HCT116 (cell line): ENCODE measurements around the gene CCDC148. TPM values are rescaled to one million over a fixed set of nuclear protein-coding genes. Genes with fewer than 3 reads are reported as not detected.

Experiments used
- ATAC-seq: fragments of 200-7000 bp; cut with Tn5 transposase; 2 replicates; pipeline ENCODE4 v1.9.1; 2020; ENCODE audit warnings: mild to moderate bottlenecking, moderate library complexity
- BruUV-seq: library from RNA; stranded (reverse); fragments of 400-500 nt; replicated peaks from 2 replicates; lab custom pipeline; 2021; lab: Mats Ljungman, UMichigan
- CTCF ChIA-PET: fragments of 300-600 bp; sonication (Branson Sonifier 250); formaldehyde crosslinking; loops from one replicate; lab custom pipeline; 2021; ENCODE audit warnings: antibody characterized with exemption; lab: Charles Lee
- POLR2A ChIA-PET: fragments of 300-600, 350-600 bp; sonication (Branson Sonifier 250); formaldehyde crosslinking; loops from one replicate; lab custom pipeline; 2021; ENCODE audit warnings: antibody characterized with exemption; lab: Charles Lee
- RAD21 ChIA-PET, 2 experiments: fragments of 300-600 bp; sonication (Branson Sonifier 250); formaldehyde crosslinking; loops; one replicate each; lab custom pipeline; 2023; ENCODE audit warnings: low total read pairs in 2 of 2; ENCODE audit not compliant: uncharacterized antibody in 2 of 2, unreplicated experiment in 2 of 2, low non-redundant PET in 1 of 2; lab: Charles Lee
- DNase-seq: peaks from one replicate; pipeline ENCODE4 v3.0.0-alpha.2; 2010; ENCODE audit warnings: low read depth, low spot score
- H2AFZ ChIP-seq: fragments of 200-600 bp; shearing (Covaris generic), sonication (generic); 2 replicates; pipeline ENCODE4 v1.6.1; 2017; ENCODE audit warnings: low read depth, mixed run types, mixed read lengths, antibody characterized with exemption, low read length; ENCODE audit not compliant: poor library complexity, severe bottlenecking
- H3K27ac ChIP-seq: 2 replicates; pipeline ENCODE4 v1.5.1; 2012; ENCODE audit warnings: low read depth, low read length
- H3K27me3 ChIP-seq: fragments of 200-600 bp; sonication (generic); 2 replicates; pipeline ENCODE4 v1.6.1; 2016; ENCODE audit warnings: mixed run types, low read length, mixed read lengths; ENCODE audit not compliant: insufficient read depth
- H3K36me3 ChIP-seq, 2 experiments: fragments of 200-500 bp in 1 of 2; fragments of 200-600 bp in 1 of 2; sonication (Bioruptor generic) in 1 of 2; sonication (generic) in 1 of 2; 2 replicates each; pipeline versions ENCODE4 v1.5.1 to v1.6.1; 2014 to 2016; ENCODE audit warnings: low read length in 2 of 2, inconsistent platforms in 1 of 2, mixed read lengths in 1 of 2, mixed run types in 1 of 2; ENCODE audit not compliant: insufficient read depth in 2 of 2, control insufficient read depth in 1 of 2
- H3K4me1 ChIP-seq, 2 experiments: fragments of 200-600 bp in 1 of 2; sonication (generic) in 1 of 2; 2 replicates each; pipeline versions ENCODE4 v1.5.1 to v1.6.1; 2012 to 2017; ENCODE audit warnings: low read length in 2 of 2, inconsistent platforms in 1 of 2, mild to moderate bottlenecking in 1 of 2, mixed read lengths in 1 of 2, mixed run types in 1 of 2, moderate library complexity in 1 of 2; ENCODE audit not compliant: insufficient read depth in 2 of 2, control insufficient read depth in 1 of 2
- H3K4me2 ChIP-seq: fragments of 200-600 bp; sonication (generic); 2 replicates; pipeline ENCODE4 v1.6.1; 2017; ENCODE audit warnings: mixed run types, low read length, mixed read lengths
- H3K4me3 ChIP-seq, 2 experiments: fragments of 200-600 bp in 1 of 2; sonication (generic) in 1 of 2; replicated peaks in 1 of 2; 2 replicates each; pipeline ENCODE4 v1.5.1; 2011 to 2016; ENCODE audit warnings: low read length in 2 of 2, control low read depth in 1 of 2, low read depth in 1 of 2, mild to moderate bottlenecking in 1 of 2, mixed read lengths in 1 of 2, mixed run types in 1 of 2
- H3K79me2 ChIP-seq: fragments of 200-600 bp; sonication (generic); 2 replicates; pipeline ENCODE4 v1.6.1; 2017; ENCODE audit warnings: mild to moderate bottlenecking, mixed run types, low read length, moderate library complexity, mixed read lengths; ENCODE audit not compliant: insufficient read depth
- H3K9ac ChIP-seq: fragments of 200-600 bp; sonication (generic); 2 replicates; pipeline ENCODE4 v1.6.1; 2016; ENCODE audit warnings: low read length, mixed read lengths
- H3K9me2 ChIP-seq: fragments of 200-600 bp; sonication (generic), shearing (Covaris generic); 2 replicates; pipeline ENCODE4 v1.6.1; 2017; ENCODE audit warnings: mixed run types, mild to moderate bottlenecking, moderate library complexity; ENCODE audit not compliant: insufficient read depth
- H3K9me3 ChIP-seq, 2 experiments: fragments of 200-500 bp in 1 of 2; fragments of 200-600 bp in 1 of 2; sonication (Bioruptor generic) in 1 of 2; sonication (generic) in 1 of 2; 2 replicates each; pipeline ENCODE4 v1.6.1; 2014 to 2017; ENCODE audit warnings: low read length in 2 of 2, mixed read lengths in 2 of 2, inconsistent platforms in 1 of 2, low read depth in 1 of 2, mild to moderate bottlenecking in 1 of 2, mixed run types in 1 of 2, moderate library complexity in 1 of 2; ENCODE audit not compliant: control insufficient read depth in 1 of 2, insufficient read depth in 1 of 2
- H4K20me1 ChIP-seq: fragments of 200-600 bp; sonication (generic), shearing (Covaris generic); 2 replicates; pipeline ENCODE4 v1.6.1; 2017; ENCODE audit warnings: mixed run types, mild to moderate bottlenecking, moderate library complexity; ENCODE audit not compliant: insufficient read depth
- JUND ChIP-seq: IDR thresholded peaks from 2 replicates; pipeline ENCODE4 v1.6.1; 2012
- POLR2AphosphoS5 ChIP-seq: IDR thresholded peaks from 2 replicates; pipeline ENCODE4 v1.6.1; 2011; ENCODE audit warnings: mild to moderate bottlenecking, low read depth, low read length, moderate library complexity
- SRF ChIP-seq: IDR thresholded peaks from 2 replicates; pipeline ENCODE4 v1.6.1; 2012; ENCODE audit warnings: low read depth
- YY1 ChIP-seq: IDR thresholded peaks from 2 replicates; pipeline ENCODE4 v1.6.1; 2011; ENCODE audit warnings: low read length, low read depth, moderate library complexity, mild to moderate bottlenecking; ENCODE audit not compliant: insufficient replicate concordance; ENCODE audit errors: extremely low read depth
- ZFX ChIP-seq: fragments of 450-650 bp; IDR thresholded peaks from 2 replicates; pipeline ENCODE4 v1.6.1; 2017
- intact Hi-C: fragments of 100-400 bp; cut with micrococcal nuclease; formaldehyde crosslinking; loops from 2 replicates; pipeline ENCODE4 v1.10.0; 2022
- total RNA-seq: library from RNA; stranded (reverse); gene quantifications from one replicate; pipeline ENCODE4 v1.2.1, GENCODE V29; 2021; ENCODE audit not compliant: unreplicated experiment
- TF ChIP-seq, protein P1 (sequence below): IDR thresholded peaks from 2 replicates; pipeline ENCODE4 v1.6.1; 2012
- TF ChIP-seq, protein P2 (sequence below): IDR thresholded peaks from 2 replicates; pipeline ENCODE4 v1.6.1; 2012; ENCODE audit warnings: low read depth
- TF ChIP-seq, protein P3 (sequence below): IDR thresholded peaks from 2 replicates; pipeline ENCODE4 v1.6.1; 2011; ENCODE audit warnings: mild to moderate bottlenecking, low read length, moderate library complexity; ENCODE audit not compliant: insufficient replicate concordance; ENCODE audit errors: extremely low read depth
- TF ChIP-seq, protein P4 (sequence below), 3 experiments: fragments of 200-600 bp in 1 of 3; sonication (generic) in 1 of 3; IDR thresholded peaks in 2 of 3; conservative IDR thresholded peaks in 1 of 3; 2 replicates each; pipeline ENCODE4 v1.5.1; 2012 to 2017; ENCODE audit warnings: low read depth in 2 of 3, low read length in 2 of 3, antibody characterized with exemption in 1 of 3, borderline replicate concordance in 1 of 3, control low read depth in 1 of 3, mild to moderate bottlenecking in 1 of 3, mixed read lengths in 1 of 3, mixed run types in 1 of 3, moderate library complexity in 1 of 3; ENCODE audit not compliant: insufficient read depth in 1 of 3

CCDC148 gene
- total RNA-seq, 1 experiment from 2014 or later, result 0.59 TPM

DNA sequence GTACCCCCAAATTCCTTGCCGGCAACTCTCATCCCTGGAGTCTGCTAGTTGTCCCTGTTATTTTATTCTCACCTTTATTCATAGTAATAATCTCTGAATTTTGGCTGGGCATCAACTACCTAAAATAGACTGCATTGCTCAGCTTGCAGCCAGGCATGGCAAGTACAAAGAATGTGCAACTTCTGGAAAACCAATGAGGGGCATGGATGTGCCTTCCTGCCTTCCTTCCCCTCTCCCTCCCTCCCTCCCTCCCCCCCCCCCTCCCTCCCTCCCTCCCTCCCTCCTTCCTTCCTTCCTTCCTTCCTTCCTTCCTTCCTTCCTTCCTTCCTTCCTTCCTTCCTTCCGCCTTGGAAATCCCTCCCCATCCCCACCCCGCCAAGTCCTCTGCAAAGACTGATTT lies 162.8 kb downstream of the CCDC148 start:
- ChIA-PET CTCF (no interaction called here), POLR2A (no interaction called here), RAD21 (no interaction called here)
- Histone ChIP-seq H3K4me2 (no peak overlapping the region), H3K4me1 (no peaks in the 10 kb centered on the region), H3K36me3 (no peaks in the 10 kb centered on the region), H3K27me3 (0 out of 2 replicates have a peak, but pooled peaks cover 5% of the 10 kb centered on the region), H3K9ac (no peak overlapping the region), H3K4me3 (no peak overlapping the region), H3K79me2 (no peaks in the 10 kb centered on the region), H4K20me1 (no peaks in the 10 kb centered on the region), H2AFZ (no peak overlapping the region), H3K9me2 (no peaks in the 10 kb centered on the region), H3K9me3 (no peaks in the 10 kb centered on the region)
- intact Hi-C loops, result no loop called here
- no peak for DNase-seq
- no peak for ATAC-seq
- BruUV-seq, result no TSS peak
- no peak for TF ChIP-seq POLR2AphosphoS5
- no peak for TF ChIP-seq JUND
- no peak for TF ChIP-seq SRF
- TF ChIP-seq, protein P1, sequence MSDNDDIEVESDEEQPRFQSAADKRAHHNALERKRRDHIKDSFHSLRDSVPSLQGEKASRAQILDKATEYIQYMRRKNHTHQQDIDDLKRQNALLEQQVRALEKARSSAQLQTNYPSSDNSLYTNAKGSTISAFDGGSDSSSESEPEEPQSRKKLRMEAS, result no peak
- TF ChIP-seq YY1, result no peak
- TF ChIP-seq, protein P2, sequence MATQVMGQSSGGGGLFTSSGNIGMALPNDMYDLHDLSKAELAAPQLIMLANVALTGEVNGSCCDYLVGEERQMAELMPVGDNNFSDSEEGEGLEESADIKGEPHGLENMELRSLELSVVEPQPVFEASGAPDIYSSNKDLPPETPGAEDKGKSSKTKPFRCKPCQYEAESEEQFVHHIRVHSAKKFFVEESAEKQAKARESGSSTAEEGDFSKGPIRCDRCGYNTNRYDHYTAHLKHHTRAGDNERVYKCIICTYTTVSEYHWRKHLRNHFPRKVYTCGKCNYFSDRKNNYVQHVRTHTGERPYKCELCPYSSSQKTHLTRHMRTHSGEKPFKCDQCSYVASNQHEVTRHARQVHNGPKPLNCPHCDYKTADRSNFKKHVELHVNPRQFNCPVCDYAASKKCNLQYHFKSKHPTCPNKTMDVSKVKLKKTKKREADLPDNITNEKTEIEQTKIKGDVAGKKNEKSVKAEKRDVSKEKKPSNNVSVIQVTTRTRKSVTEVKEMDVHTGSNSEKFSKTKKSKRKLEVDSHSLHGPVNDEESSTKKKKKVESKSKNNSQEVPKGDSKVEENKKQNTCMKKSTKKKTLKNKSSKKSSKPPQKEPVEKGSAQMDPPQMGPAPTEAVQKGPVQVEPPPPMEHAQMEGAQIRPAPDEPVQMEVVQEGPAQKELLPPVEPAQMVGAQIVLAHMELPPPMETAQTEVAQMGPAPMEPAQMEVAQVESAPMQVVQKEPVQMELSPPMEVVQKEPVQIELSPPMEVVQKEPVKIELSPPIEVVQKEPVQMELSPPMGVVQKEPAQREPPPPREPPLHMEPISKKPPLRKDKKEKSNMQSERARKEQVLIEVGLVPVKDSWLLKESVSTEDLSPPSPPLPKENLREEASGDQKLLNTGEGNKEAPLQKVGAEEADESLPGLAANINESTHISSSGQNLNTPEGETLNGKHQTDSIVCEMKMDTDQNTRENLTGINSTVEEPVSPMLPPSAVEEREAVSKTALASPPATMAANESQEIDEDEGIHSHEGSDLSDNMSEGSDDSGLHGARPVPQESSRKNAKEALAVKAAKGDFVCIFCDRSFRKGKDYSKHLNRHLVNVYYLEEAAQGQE, result no peak
- TF ChIP-seq, protein P3, sequence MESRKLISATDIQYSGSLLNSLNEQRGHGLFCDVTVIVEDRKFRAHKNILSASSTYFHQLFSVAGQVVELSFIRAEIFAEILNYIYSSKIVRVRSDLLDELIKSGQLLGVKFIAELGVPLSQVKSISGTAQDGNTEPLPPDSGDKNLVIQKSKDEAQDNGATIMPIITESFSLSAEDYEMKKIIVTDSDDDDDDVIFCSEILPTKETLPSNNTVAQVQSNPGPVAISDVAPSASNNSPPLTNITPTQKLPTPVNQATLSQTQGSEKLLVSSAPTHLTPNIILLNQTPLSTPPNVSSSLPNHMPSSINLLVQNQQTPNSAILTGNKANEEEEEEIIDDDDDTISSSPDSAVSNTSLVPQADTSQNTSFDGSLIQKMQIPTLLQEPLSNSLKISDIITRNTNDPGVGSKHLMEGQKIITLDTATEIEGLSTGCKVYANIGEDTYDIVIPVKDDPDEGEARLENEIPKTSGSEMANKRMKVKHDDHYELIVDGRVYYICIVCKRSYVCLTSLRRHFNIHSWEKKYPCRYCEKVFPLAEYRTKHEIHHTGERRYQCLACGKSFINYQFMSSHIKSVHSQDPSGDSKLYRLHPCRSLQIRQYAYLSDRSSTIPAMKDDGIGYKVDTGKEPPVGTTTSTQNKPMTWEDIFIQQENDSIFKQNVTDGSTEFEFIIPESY, result no peak
- TF ChIP-seq, protein P4, sequence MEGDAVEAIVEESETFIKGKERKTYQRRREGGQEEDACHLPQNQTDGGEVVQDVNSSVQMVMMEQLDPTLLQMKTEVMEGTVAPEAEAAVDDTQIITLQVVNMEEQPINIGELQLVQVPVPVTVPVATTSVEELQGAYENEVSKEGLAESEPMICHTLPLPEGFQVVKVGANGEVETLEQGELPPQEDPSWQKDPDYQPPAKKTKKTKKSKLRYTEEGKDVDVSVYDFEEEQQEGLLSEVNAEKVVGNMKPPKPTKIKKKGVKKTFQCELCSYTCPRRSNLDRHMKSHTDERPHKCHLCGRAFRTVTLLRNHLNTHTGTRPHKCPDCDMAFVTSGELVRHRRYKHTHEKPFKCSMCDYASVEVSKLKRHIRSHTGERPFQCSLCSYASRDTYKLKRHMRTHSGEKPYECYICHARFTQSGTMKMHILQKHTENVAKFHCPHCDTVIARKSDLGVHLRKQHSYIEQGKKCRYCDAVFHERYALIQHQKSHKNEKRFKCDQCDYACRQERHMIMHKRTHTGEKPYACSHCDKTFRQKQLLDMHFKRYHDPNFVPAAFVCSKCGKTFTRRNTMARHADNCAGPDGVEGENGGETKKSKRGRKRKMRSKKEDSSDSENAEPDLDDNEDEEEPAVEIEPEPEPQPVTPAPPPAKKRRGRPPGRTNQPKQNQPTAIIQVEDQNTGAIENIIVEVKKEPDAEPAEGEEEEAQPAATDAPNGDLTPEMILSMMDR (IDR thresholded peaks at IDR 0.05 in 2 of 3, conservative IDR thresholded peaks at IDR 0.05 in 1 of 3; ENCODE audit: borderline replicate concordance in 1 of 3, insufficient read depth in 1 of 3, low read depth in 2 of 3, low read length in 2 of 3), result no peak
- TF ChIP-seq ZFX, result no peak
- TF ChIP-seq, all 23 proteins: peak for 0
- no peak overlapping the region for H3K27ac ChIP-seq
